OCI-LY3 (cell line): Measurements from ENCODE around the gene PPFIA3.
A peak's percentile ranks its signal among the peaks of the same experiment; 100 is the strongest.
"Not testable (repeated sequence)": the region's sequence is repeated elsewhere in the genome, so short reads cannot be mapped to it uniquely, and the experiment has no call there.

Experiments
- H2AFZ ChIP-seq: fragments of 200-600, 300-600 bp; shearing (Covaris generic); 2 replicates; pipeline ENCODE4 v1.6.0; 2014; ENCODE audit warnings: antibody characterized with exemption, low read depth, low read length
- H3K27ac ChIP-seq: fragments of 200-600, 300-600 bp; sonication (generic); 2 replicates; pipeline ENCODE4 v1.5.1; 2014; ENCODE audit warnings: mild to moderate bottlenecking, low read length, moderate library complexity, mixed read lengths
- H3K27me3 ChIP-seq: fragments of 200-600, 300-600 bp; sonication (generic); 2 replicates; pipeline ENCODE4 v1.6.1; 2014; ENCODE audit warnings: low read depth, low read length, mixed read lengths
- H3K36me3 ChIP-seq: fragments of 200-600, 300-600 bp; sonication (generic); replicated peaks from 2 replicates; pipeline ENCODE3; 2014; ENCODE audit warnings: low read depth, low read length, mixed read lengths
- H3K4me1 ChIP-seq: fragments of 300-600, 200-600 bp; sonication (generic); 2 replicates; pipeline ENCODE4 v1.6.1; 2014; ENCODE audit warnings: low read length, mixed read lengths
- H3K4me2 ChIP-seq: fragments of 200-600, 300-600 bp; sonication (generic); 2 replicates; pipeline ENCODE4 v1.6.1; 2014; ENCODE audit warnings: low read length, mixed read lengths
- H3K4me3 ChIP-seq: fragments of 300-600, 200-600 bp; sonication (generic); 2 replicates; pipeline ENCODE4 v1.5.1; 2014; ENCODE audit warnings: antibody characterized with exemption, mild to moderate bottlenecking, low read length, moderate library complexity
- H3K79me2 ChIP-seq: fragments of 300-600, 200-600 bp; shearing (Covaris generic); 2 replicates; pipeline ENCODE4 v1.6.1; 2014; ENCODE audit warnings: mild to moderate bottlenecking, low read length, mixed read lengths
- H3K9ac ChIP-seq: fragments of 300-600, 200-600 bp; shearing (Covaris generic); 2 replicates; pipeline ENCODE4 v1.6.0; 2014; ENCODE audit warnings: mild to moderate bottlenecking, low read length, moderate library complexity
- H3K9me3 ChIP-seq: fragments of 200-600, 300-600 bp; shearing (Covaris generic); 2 replicates; pipeline ENCODE4 v1.6.1; 2014; ENCODE audit warnings: low read length, mixed read lengths; ENCODE audit not compliant: insufficient read depth
- H4K20me1 ChIP-seq: fragments of 200-600, 300-600 bp; sonication (generic); 2 replicates; pipeline ENCODE4 v1.6.1; 2016; ENCODE audit warnings: low read length, mixed read lengths; ENCODE audit not compliant: insufficient read depth
- EZH2phosphoT487 ChIP-seq: fragments of 200-600 bp; shearing (Covaris generic); IDR thresholded peaks from 2 replicates; pipeline ENCODE4 v1.6.1; 2018; ENCODE audit warnings: antibody characterized with exemption, mixed run types, low read depth
- TF ChIP-seq, protein P1 (sequence below): fragments of 200-600, 300-600 bp; sonication (generic); IDR thresholded peaks from 2 replicates; pipeline ENCODE4 v1.5.1; 2014; ENCODE audit warnings: antibody characterized with exemption, low read length, low read depth

PPFIA3 gene

DNA sequence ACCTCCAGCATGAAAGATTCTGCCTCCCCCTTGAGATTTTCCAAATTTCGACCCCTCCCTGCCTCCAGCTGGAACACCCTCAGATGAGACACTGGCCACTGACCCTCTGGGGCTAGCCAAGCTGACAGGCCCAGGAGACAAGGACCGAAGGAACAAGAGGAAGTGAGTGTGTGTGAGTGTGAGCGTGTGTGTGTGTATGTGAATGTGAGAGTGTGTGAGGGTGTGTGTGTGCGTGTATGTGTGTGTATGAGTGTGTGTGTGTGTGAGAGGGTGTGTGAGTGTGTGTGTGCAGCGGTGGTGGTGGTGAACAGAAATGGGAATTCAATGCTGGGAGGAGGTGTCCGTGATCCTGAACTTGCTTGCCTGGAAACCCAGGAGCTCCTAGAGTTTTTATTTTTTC is 22.0 kb downstream of the PPFIA3 start:
- Histone ChIP-seq H3K9ac (no peak overlapping the region), H3K4me1 (peaks cover 12% of the 10 kb centered on the region), H3K27me3 (no peaks in the 10 kb centered on the region), H4K20me1 (no peaks in the 10 kb centered on the region), H3K9me3 (no peaks in the 10 kb centered on the region), H3K4me2 (no peak overlapping the region), H3K4me3 (no peak overlapping the region), H3K27ac (no peak overlapping the region), H3K79me2 (no peaks in the 10 kb centered on the region), H2AFZ (no peak overlapping the region), H3K36me3 (peaks cover 11% of the 10 kb centered on the region)
- no peak for TF ChIP-seq EZH2phosphoT487
- TF ChIP-seq, protein P1, sequence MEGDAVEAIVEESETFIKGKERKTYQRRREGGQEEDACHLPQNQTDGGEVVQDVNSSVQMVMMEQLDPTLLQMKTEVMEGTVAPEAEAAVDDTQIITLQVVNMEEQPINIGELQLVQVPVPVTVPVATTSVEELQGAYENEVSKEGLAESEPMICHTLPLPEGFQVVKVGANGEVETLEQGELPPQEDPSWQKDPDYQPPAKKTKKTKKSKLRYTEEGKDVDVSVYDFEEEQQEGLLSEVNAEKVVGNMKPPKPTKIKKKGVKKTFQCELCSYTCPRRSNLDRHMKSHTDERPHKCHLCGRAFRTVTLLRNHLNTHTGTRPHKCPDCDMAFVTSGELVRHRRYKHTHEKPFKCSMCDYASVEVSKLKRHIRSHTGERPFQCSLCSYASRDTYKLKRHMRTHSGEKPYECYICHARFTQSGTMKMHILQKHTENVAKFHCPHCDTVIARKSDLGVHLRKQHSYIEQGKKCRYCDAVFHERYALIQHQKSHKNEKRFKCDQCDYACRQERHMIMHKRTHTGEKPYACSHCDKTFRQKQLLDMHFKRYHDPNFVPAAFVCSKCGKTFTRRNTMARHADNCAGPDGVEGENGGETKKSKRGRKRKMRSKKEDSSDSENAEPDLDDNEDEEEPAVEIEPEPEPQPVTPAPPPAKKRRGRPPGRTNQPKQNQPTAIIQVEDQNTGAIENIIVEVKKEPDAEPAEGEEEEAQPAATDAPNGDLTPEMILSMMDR, result no peak

DNA sequence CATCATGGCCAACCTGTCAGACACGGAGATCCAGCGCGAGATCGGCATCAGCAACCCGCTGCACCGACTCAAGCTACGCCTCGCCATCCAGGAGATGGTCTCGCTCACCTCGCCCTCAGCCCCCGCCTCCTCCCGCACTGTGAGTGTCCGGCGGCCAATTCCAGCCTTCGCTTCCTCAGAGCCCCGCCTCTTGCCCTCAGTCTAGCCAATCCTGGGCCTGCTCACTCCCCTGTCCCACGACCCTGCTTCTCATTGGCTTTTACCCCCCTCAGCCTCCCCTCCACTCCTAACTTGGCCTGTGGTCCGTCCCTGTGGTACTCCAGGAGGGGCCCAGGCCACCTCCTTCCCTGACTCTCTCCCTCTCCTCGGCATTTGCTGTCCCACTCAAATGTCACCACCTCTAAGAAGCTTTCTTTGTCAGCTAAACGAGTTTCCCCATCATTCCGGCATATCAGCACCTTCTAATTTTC is 23.6 kb downstream of the PPFIA3 start:
- H3K4me3 ChIP-seq, result no peak overlapping the region
- no peaks in the 10 kb centered on the region for H4K20me1 ChIP-seq
- H3K79me2 ChIP-seq, result no peaks in the 10 kb centered on the region
- no peak overlapping the region for H2AFZ ChIP-seq
- H3K4me1 ChIP-seq, result peaks cover 12% of the 10 kb centered on the region
- H3K36me3 ChIP-seq, result peaks cover 7% of the 10 kb centered on the region
- H3K27me3 ChIP-seq, result no peaks in the 10 kb centered on the region
- no peak overlapping the region for H3K9ac ChIP-seq
- H3K9me3 ChIP-seq, result no peaks in the 10 kb centered on the region
- H3K27ac ChIP-seq, result no peak overlapping the region
- TF ChIP-seq EZH2phosphoT487, result no peak
- TF ChIP-seq, protein P1, result no peak
- no peak overlapping the region for H3K4me2 ChIP-seq

DNA sequence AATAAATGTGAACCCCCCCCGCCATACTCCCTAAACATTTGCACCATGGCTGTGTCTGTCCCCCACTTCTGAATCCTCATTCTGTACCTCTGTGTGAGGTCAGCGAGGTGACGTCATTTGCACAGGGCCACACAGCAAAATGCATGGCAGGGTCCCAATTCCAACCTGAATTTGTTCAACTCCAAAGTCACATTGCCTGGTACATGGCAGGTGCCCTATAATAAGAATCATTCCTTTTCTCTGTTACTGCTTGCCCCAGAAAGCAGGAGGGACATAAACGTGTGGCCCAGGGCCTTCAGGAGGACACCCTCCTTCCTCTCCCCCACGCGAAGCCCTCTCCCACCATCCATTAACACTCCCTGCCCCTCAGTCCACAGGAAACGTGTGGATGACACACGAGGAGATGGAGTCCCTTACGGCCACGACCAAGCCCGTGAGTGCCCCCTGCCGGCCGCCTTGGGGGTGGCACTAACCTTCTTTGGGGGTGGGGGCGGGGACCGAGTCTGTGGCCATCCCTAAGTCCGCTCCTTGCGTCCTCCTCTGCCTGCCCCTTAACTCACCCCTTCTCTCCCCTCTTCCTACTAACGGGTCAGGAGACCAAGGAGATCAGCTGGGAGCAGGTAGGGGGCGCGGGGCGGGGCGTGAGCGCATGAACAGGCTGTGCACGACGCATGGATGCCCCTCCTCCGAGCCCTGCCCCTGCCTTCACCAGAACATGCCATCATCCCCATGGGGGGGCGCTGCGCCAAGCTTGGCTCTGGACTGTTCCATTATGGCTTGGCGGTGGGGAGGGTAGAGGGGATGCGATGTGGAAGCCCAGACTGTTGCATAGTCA is 26.4 kb downstream of the PPFIA3 start:
- no peaks in the 10 kb centered on the region for H4K20me1 ChIP-seq
- no peaks in the 10 kb centered on the region for H3K79me2 ChIP-seq
- peak overlapping the region; percentile 58 for H2AFZ ChIP-seq
- H3K27me3 ChIP-seq, result no peaks in the 10 kb centered on the region
- TF ChIP-seq, protein P1, result peak; percentile 96
- TF ChIP-seq EZH2phosphoT487, result no peak
- peak overlapping the region; percentile 84 for H3K4me2 ChIP-seq
- H3K9me3 ChIP-seq, result no peaks in the 10 kb centered on the region
- peaks cover 19% of the 10 kb centered on the region for H3K4me1 ChIP-seq
- peak overlapping the region; percentile 43; the same call in 1 of the 2 replicates for H3K9ac ChIP-seq
- peak overlapping the region; percentile 73 for H3K4me3 ChIP-seq
- H3K27ac ChIP-seq, result no peak overlapping the region
- H3K36me3 ChIP-seq, result peaks cover 3% of the 10 kb centered on the region

GRCh38 chr19:49146408-49146770 is 27.0 kb downstream of the PPFIA3 start:
- H3K9me3 ChIP-seq, H3K36me3 ChIP-seq, H3K9ac ChIP-seq, H3K27ac ChIP-seq, H3K27me3 ChIP-seq, H4K20me1 ChIP-seq, H3K79me2 ChIP-seq: not testable (repeated sequence)
- H3K4me1 ChIP-seq, result peaks cover 24% of the 10 kb centered on the region
- peak overlapping the region; percentile 73 for H3K4me3 ChIP-seq
- H2AFZ ChIP-seq, result peak overlapping the region; percentile 58
- H3K4me2 ChIP-seq, result peak overlapping the region; percentile 84
